ENCODE measurements around the gene KIRREL3.

Gene KIRREL3

DNA sequence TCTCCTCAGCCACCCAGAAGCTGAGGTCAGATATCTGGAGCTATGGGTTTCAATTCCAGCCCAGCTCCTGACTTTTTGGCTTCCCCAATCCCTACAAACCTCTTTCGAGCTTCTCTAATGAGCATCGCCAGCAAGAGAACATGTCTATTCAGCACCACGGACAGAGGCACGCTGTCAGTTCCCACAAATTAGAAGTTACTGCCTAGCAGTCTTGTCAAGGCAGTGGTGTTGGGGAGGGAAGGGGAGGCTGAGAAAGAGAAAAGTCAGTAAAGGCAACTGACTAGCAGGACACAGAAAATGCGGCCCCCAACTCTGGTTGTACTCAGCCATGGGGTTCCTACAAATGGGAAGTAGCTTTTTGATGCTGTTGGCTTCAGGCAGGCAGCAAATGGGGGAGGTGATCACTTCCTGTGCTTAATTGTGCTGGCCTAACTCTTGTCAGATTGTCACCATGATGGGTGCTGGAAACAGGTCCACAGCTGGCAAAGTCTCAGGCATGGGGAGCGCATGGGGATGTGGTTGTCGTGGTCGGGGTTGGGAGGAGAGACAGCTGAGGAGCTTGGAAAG is 439.2 kb downstream of the KIRREL3 start:
- no peak overlapping the region for H3K4me3 ChIP-seq (ENCODE audit: low read depth, low read length)
- TF ChIP-seq, protein P1, sequence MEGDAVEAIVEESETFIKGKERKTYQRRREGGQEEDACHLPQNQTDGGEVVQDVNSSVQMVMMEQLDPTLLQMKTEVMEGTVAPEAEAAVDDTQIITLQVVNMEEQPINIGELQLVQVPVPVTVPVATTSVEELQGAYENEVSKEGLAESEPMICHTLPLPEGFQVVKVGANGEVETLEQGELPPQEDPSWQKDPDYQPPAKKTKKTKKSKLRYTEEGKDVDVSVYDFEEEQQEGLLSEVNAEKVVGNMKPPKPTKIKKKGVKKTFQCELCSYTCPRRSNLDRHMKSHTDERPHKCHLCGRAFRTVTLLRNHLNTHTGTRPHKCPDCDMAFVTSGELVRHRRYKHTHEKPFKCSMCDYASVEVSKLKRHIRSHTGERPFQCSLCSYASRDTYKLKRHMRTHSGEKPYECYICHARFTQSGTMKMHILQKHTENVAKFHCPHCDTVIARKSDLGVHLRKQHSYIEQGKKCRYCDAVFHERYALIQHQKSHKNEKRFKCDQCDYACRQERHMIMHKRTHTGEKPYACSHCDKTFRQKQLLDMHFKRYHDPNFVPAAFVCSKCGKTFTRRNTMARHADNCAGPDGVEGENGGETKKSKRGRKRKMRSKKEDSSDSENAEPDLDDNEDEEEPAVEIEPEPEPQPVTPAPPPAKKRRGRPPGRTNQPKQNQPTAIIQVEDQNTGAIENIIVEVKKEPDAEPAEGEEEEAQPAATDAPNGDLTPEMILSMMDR (IDR thresholded peaks at IDR 0.05; ENCODE audit: borderline replicate concordance, insufficient read depth, low read depth, low read length), result no peak

DNA sequence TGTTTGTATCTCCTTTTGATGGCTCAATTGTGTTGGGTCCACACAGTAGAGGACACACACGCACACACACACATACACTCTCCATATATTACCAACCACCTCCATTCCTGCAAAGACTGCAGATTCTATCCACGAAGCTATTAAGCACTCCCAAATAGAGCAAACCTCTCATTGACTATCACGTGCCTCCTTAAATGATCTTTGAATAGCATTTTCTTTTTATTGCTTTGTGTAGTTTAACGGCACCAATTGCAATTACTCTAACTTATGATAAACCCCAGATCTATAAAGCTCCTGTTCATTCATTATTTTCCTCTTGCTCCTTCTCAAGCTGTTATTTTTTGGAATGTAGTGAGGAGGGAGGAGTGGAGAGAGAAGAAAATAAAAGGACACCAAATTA is 440.3 kb downstream of the KIRREL3 start:
- no peak overlapping the region for H3K4me3 ChIP-seq (ENCODE audit: low read depth, low read length)

DNA sequence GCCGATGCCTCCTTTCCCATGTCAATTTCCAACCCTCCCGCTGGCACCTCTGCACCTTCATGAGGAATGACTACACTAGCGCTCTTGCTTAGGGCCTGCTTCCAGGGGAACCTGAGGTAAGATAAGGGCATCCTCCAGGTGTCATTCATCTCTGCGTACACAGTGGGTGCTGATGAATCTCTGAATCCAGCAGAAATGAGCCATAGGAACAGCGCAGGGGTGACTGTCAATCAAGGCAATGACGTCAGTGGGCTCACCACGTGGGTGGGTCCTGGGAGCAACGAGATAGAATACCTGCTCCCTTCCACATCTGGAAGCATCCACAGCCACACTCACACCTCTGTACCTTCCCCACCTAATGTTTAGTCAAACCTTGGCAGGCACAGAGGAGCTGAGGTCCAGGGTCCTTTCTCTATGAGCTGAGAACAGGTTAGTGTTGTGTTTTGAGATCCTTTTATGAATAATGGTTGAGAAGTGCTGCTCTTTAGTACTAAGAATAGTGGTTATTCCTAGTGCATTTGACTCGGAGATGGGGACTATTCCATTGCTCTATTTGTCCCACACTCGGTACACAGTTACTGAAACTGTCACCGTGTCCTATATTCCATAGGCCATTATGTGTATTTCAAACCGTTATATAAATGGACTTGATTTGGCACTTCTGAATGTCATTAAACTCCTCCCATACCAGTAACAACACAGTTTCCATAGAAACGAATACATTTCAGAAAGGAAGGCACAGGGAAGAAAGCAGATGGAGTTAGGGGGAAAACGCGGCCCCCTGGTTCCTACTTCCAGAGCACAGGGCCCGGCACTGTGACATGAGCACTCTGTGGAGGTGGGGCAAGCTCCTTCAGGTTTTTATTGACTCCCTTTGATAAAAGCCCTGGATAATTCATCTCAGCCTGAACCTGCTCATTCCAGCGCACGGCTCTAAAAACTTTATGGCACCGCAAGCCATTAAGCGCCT is 451.7 kb downstream of the KIRREL3 start:
- TF ChIP-seq, protein P1 (IDR thresholded peaks at IDR 0.05; ENCODE audit: borderline replicate concordance, insufficient read depth, low read depth, low read length), result no peak
- H3K4me3 ChIP-seq (ENCODE audit: low read depth, low read length), result no peak overlapping the region

More for the DNA sequence above, 440.3 kb downstream of the KIRREL3 start:
- TF ChIP-seq, protein P1 (IDR thresholded peaks at IDR 0.05; ENCODE audit: borderline replicate concordance, insufficient read depth, low read depth, low read length), result no peak

DNA sequence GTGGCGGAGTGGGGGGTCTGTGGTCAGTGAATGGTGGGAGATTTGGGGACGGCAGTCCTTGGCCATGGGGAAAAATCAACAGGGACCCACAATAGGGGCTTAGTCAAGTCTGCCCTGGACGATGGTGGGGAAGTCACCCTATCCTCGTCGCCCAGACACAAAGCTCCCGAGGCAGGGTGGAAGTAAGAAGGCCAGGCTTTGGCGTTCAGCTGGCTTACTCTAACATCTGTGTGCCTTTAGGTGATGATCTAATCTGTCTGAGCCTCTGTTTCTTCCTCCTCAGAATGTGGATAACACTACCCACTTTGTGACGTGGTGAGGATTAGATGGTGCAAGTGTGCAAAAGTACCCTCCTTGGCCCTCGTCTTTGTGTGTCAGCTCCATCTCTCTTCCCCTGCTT is 452.9 kb downstream of the KIRREL3 start:
- TF ChIP-seq, protein P1 (IDR thresholded peaks at IDR 0.05; ENCODE audit: borderline replicate concordance, insufficient read depth, low read depth, low read length), result no peak
- H3K4me3 ChIP-seq (ENCODE audit: low read depth, low read length), result no peak overlapping the region

DNA sequence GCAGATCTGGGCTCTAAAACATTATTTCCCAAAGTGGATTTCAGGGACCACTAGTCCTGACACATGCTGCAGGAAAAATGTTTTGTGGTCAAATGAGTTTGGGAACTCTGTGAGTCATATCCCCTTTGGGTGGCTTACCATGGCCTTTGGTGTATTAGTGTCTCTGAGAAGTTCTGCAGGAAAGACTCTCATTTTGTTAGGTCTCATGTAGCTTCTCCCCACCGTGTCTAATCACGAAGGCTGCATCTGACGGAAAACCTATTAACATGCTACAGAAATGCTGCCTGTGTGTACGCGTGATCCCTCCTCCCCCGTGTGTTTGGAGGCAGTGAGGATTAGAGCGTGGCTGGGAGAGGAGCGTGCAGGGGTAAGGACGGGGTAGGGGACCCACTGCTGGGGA is 453.4 kb downstream of the KIRREL3 start:
- TF ChIP-seq, protein P1 (IDR thresholded peaks at IDR 0.05; ENCODE audit: borderline replicate concordance, insufficient read depth, low read depth, low read length), result no peak
- no peak overlapping the region for H3K4me3 ChIP-seq (ENCODE audit: low read depth, low read length)

DNA sequence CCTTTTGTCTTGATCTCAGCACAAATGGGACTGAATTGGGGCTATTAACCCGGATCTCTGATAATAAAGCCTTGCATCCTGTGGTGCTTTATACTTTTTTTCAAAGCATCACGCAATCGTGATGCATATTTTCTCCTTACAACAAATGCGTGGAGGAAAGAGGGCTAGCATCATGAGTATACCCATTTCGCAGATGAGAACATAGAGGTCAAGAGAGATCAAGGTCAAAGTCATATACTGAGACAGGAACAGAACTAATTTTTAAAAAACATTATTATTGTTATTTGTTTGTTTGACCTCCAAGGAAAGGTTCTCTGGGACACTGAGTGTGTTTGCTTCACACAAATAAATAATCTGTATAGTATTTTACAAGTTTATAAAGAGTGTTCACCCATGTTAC is 453.9 kb downstream of the KIRREL3 start:
- H3K4me3 ChIP-seq (ENCODE audit: low read depth, low read length), result no peak overlapping the region
- TF ChIP-seq, protein P1 (IDR thresholded peaks at IDR 0.05; ENCODE audit: borderline replicate concordance, insufficient read depth, low read depth, low read length), result no peak

Measured in GM12875 (cell line).